H1 (cell line): ENCODE measurements around the gene MRPL45. TPM values are rescaled to one million over a fixed set of nuclear protein-coding genes. Genes with fewer than 3 reads are reported as not detected.

Experiments
- CTCF ChIA-PET: fragments of 300-600 bp; sonication (Branson Sonifier 250); formaldehyde crosslinking; loops from one replicate; lab custom pipeline; 2021; ENCODE audit not compliant: partially characterized antibody; lab: Charles Lee
- POLR2A ChIA-PET: fragments of 300-600 bp; sonication (Branson Sonifier 250); formaldehyde crosslinking; loops from one replicate; lab custom pipeline; 2021; ENCODE audit warnings: inconsistent platforms; ENCODE audit not compliant: partially characterized antibody; lab: Charles Lee
- DNase-seq, 2 experiments: peaks; one replicate each; pipeline versions ENCODE4 v3.0.0 to v3.0.0-alpha.2; 2010 to 2022; ENCODE audit warnings: low spot score in 2 of 2, low read depth in 1 of 2, mixed read lengths in 1 of 2
- FAIRE-seq: peaks from 2 replicates; lab custom pipeline; 2011; peaks lifted over from hg19 to GRCh38; lab: Jason Lieb, UNC
- H2AFZ ChIP-seq: 2 replicates; pipeline ENCODE4 v1.8.1; 2012; ENCODE audit warnings: low read length, inconsistent platforms
- H2AK5ac ChIP-seq: 2 replicates; pipeline ENCODE4 v1.6.1; 2013; ENCODE audit warnings: low read depth, low read length
- H2BK120ac ChIP-seq: replicated peaks from 2 replicates; pipeline ENCODE3; 2013; ENCODE audit warnings: low read depth, low read length, inconsistent platforms
- H2BK12ac ChIP-seq: 2 replicates; pipeline ENCODE4 v1.6.1; 2013; ENCODE audit warnings: low read depth, low read length
- H2BK15ac ChIP-seq: 2 replicates; pipeline ENCODE4 v1.6.1; 2013; ENCODE audit warnings: low read length
- H2BK20ac ChIP-seq: 2 replicates; pipeline ENCODE4 v1.6.1; 2013; ENCODE audit warnings: low read length
- H2BK5ac ChIP-seq: 2 replicates; pipeline ENCODE4 v1.6.1; 2013; ENCODE audit warnings: low read depth, low read length
- H3K14ac ChIP-seq: 2 replicates; pipeline ENCODE4 v1.6.1; 2013; ENCODE audit warnings: inconsistent platforms; ENCODE audit not compliant: insufficient read length
- H3K18ac ChIP-seq: 2 replicates; pipeline ENCODE4 v1.6.1; 2013; ENCODE audit warnings: low read length; ENCODE audit errors: extremely low read depth
- H3K23ac ChIP-seq: 2 replicates; pipeline ENCODE4 v1.6.1; 2013; ENCODE audit warnings: inconsistent platforms; ENCODE audit not compliant: insufficient read length
- H3K23me2 ChIP-seq: 2 replicates; pipeline ENCODE4 v1.6.1; 2013; ENCODE audit warnings: low read depth, low read length
- H3K27ac ChIP-seq: 2 replicates; pipeline ENCODE4 v1.6.1; 2011; ENCODE audit warnings: low read depth, low read length, inconsistent platforms
- H3K27me3 ChIP-seq, 4 experiments: replicated peaks in 1 of 4; 1 replicate in 1 of 4; 2 replicates in 3 of 4; pipeline versions ENCODE4 v1.6.1 to v1.8.1; 2011 to 2013; ENCODE audit warnings: low read length in 3 of 4, mild to moderate bottlenecking in 3 of 4, inconsistent platforms in 2 of 4, mixed read lengths in 2 of 4, moderate library complexity in 1 of 4; ENCODE audit not compliant: control insufficient read depth in 3 of 4, insufficient read depth in 3 of 4; ENCODE audit errors: extremely low read depth in 1 of 4
- H3K36me3 ChIP-seq, 4 experiments: 2 replicates each; pipeline versions ENCODE4 v1.6.1 to v1.8.1; 2011 to 2013; ENCODE audit warnings: mild to moderate bottlenecking in 4 of 4, low read length in 3 of 4, moderate library complexity in 2 of 4, control low read depth in 1 of 4, inconsistent platforms in 1 of 4; ENCODE audit not compliant: insufficient read depth in 4 of 4, control insufficient read depth in 2 of 4
- H3K4ac ChIP-seq: replicated peaks from 2 replicates; pipeline ENCODE3; 2013; ENCODE audit warnings: low read length, low read depth, mixed read lengths, inconsistent platforms; ENCODE audit not compliant: insufficient read length
- H3K4me1 ChIP-seq, 4 experiments: replicated peaks in 1 of 4; 1 replicate in 1 of 4; 2 replicates in 3 of 4; pipeline versions ENCODE4 v1.6.1 to v1.8.1; 2011 to 2013; ENCODE audit warnings: low read length in 3 of 4, inconsistent platforms in 2 of 4, mixed read lengths in 1 of 4; ENCODE audit not compliant: insufficient read depth in 4 of 4, control insufficient read depth in 3 of 4
- H3K4me2 ChIP-seq, 2 experiments: 2 replicates each; pipeline versions ENCODE4 v1.6.1 to v1.8.1; 2011 to 2013; ENCODE audit warnings: low read depth in 2 of 2, low read length in 2 of 2, control low read depth in 1 of 2, inconsistent platforms in 1 of 2, mild to moderate bottlenecking in 1 of 2; ENCODE audit not compliant: insufficient read depth in 1 of 2
- H3K4me3 ChIP-seq, 4 experiments: fragments of 200-600, 300-600 bp in 1 of 4; sonication (generic), shearing (Covaris generic), sonication (Bioruptor Twin) in 1 of 4; 2 replicates each; pipeline versions ENCODE4 v1.5.1 to v1.8.1; 2011 to 2016; ENCODE audit warnings: low read length in 4 of 4, low read depth in 3 of 4, control low read depth in 2 of 4, inconsistent platforms in 2 of 4, mild to moderate bottlenecking in 2 of 4, mixed read lengths in 1 of 4, moderate library complexity in 1 of 4; ENCODE audit not compliant: insufficient read depth in 2 of 4; ENCODE audit errors: extremely low read depth in 1 of 4
- H3K56ac ChIP-seq: replicated peaks from 2 replicates; pipeline ENCODE3; 2013; ENCODE audit warnings: low read depth, mild to moderate bottlenecking, mixed read lengths, low read length, inconsistent platforms; ENCODE audit not compliant: insufficient read length
- H3K79me1 ChIP-seq: 2 replicates; pipeline ENCODE4 v1.6.1; 2013; ENCODE audit warnings: low read depth, low read length, control low read depth
- H3K79me2 ChIP-seq, 2 experiments: 2 replicates each; pipeline versions ENCODE4 v1.6.1 to v1.8.1; 2012 to 2013; ENCODE audit warnings: low read length in 2 of 2, mild to moderate bottlenecking in 2 of 2, inconsistent platforms in 1 of 2; ENCODE audit not compliant: insufficient read depth in 2 of 2, control insufficient read depth in 1 of 2
- H3K9ac ChIP-seq, 4 experiments: replicated peaks in 1 of 4; 1 replicate in 1 of 4; 2 replicates in 3 of 4; pipeline versions ENCODE4 v1.6.1 to v1.8.1; 2011 to 2013; ENCODE audit warnings: low read depth in 3 of 4, low read length in 3 of 4, control low read depth in 2 of 4, mild to moderate bottlenecking in 2 of 4, moderate library complexity in 2 of 4, inconsistent platforms in 1 of 4; ENCODE audit errors: extremely low read depth in 1 of 4
- H3K9me3 ChIP-seq, 2 experiments: 2 replicates each; pipeline versions ENCODE4 v1.6.1 to v1.8.1; 2012 to 2013; ENCODE audit warnings: mild to moderate bottlenecking in 2 of 2, moderate library complexity in 2 of 2, control low read depth in 1 of 2, inconsistent platforms in 1 of 2, low read depth in 1 of 2, low read length in 1 of 2, mixed read lengths in 1 of 2; ENCODE audit not compliant: insufficient read depth in 2 of 2
- H4K20me1 ChIP-seq, 2 experiments: replicated peaks in 1 of 2; 2 replicates each; pipeline versions ENCODE3 to v1.8.1; 2011 to 2013; ENCODE audit warnings: inconsistent platforms in 2 of 2, low read length in 2 of 2, mild to moderate bottlenecking in 1 of 2; ENCODE audit not compliant: insufficient read depth in 2 of 2, control insufficient read depth in 1 of 2
- H4K5ac ChIP-seq: 2 replicates; pipeline ENCODE4 v1.6.1; 2013; ENCODE audit warnings: low read length, low read depth, mixed read lengths, inconsistent platforms; ENCODE audit not compliant: insufficient read length
- H4K8ac ChIP-seq: 2 replicates; pipeline ENCODE4 v1.8.0; 2013; ENCODE audit warnings: mild to moderate bottlenecking, moderate library complexity, low read length, inconsistent platforms; ENCODE audit not compliant: insufficient read depth; ENCODE audit errors: extremely low read depth
- H4K91ac ChIP-seq: replicated peaks from 2 replicates; pipeline ENCODE3; 2013; ENCODE audit warnings: low read length, mixed read lengths, inconsistent platforms; ENCODE audit not compliant: insufficient read length
- CHD2 ChIP-seq: IDR thresholded peaks from 2 replicates; pipeline ENCODE4 v1.6.1; 2012; ENCODE audit warnings: low read length, improper control_type of control experiment
- EP300 ChIP-seq, 2 experiments: IDR thresholded peaks; 1 replicate in 1 of 2; 2 replicates in 1 of 2; pipeline ENCODE4 v1.6.1; 2011 to 2012; ENCODE audit warnings: low read depth in 2 of 2, low read length in 2 of 2, mild to moderate bottlenecking in 2 of 2, borderline replicate concordance in 1 of 2, inconsistent platforms in 1 of 2, moderate library complexity in 1 of 2
- HDAC2 ChIP-seq, 2 experiments: fragments of 300-600 bp in 1 of 2; sonication (generic) in 1 of 2; IDR thresholded peaks; 2 replicates each; pipeline ENCODE4 v1.6.1; 2011 to 2012; ENCODE audit warnings: low read depth in 2 of 2, low read length in 2 of 2, mild to moderate bottlenecking in 2 of 2, moderate library complexity in 2 of 2, borderline replicate concordance in 1 of 2, inconsistent platforms in 1 of 2
- JUND ChIP-seq: IDR thresholded peaks from 2 replicates; pipeline ENCODE4 v1.6.1; 2011; ENCODE audit warnings: mild to moderate bottlenecking, improper control_type of control experiment, low read length
- POLR2A ChIP-seq, 2 experiments: IDR thresholded peaks; 1 replicate in 1 of 2; 2 replicates in 1 of 2; pipeline ENCODE4 v1.6.1; 2011; ENCODE audit warnings: low read depth in 2 of 2, low read length in 2 of 2, mild to moderate bottlenecking in 2 of 2; ENCODE audit errors: control extremely low read depth in 1 of 2
- RAD21 ChIP-seq, 2 experiments: IDR thresholded peaks in 1 of 2; conservative IDR thresholded peaks in 1 of 2; 2 replicates each; pipeline ENCODE4 v1.6.1; 2011; ENCODE audit warnings: low read depth in 2 of 2, low read length in 2 of 2, improper control_type of control experiment in 1 of 2, inconsistent platforms in 1 of 2, mild to moderate bottlenecking in 1 of 2, moderate library complexity in 1 of 2
- RXRA ChIP-seq: IDR thresholded peaks from 2 replicates; pipeline ENCODE4 v1.6.1; 2011; ENCODE audit warnings: low read depth, mild to moderate bottlenecking, low read length, moderate library complexity; ENCODE audit not compliant: insufficient read depth
- SRF ChIP-seq: IDR thresholded peaks from 2 replicates; pipeline ENCODE4 v1.6.1; 2011; ENCODE audit warnings: mild to moderate bottlenecking, low read depth, low read length, moderate library complexity
- TAF7 ChIP-seq: optimal IDR thresholded peaks from 2 replicates; pipeline ENCODE3; 2011; ENCODE audit warnings: low read depth, mild to moderate bottlenecking, inconsistent platforms, low read length, moderate library complexity, borderline replicate concordance
- WGBS, 2 experiments: shearing (Covaris generic) in 1 of 2; methylation state at CpG; one replicate each; pipeline versions ENCODE4 v1.1.6 to v1.1.7; 2013 to 2015; ENCODE audit warnings: low lambda C conversion rate in 2 of 2, mixed read lengths in 2 of 2, inconsistent platforms in 1 of 2, low coverage in 1 of 2, missing lambda C conversion rate in 1 of 2; ENCODE audit not compliant: insufficient replicate concordance in 2 of 2, insufficient coverage in 1 of 2, insufficient read length in 1 of 2; ENCODE audit errors: extremely low coverage in 1 of 2, missing lambda C conversion rate in 1 of 2; 5-methylcytosine and 5-hydroxymethylcytosine counted together
- polyA plus RNA-seq, 7 experiments: library from polyadenylated mRNA; depleted of rRNA in 3 of 7; stranded (reverse) in 5 of 7; unstranded in 2 of 7; fragments of >200 nt in 5 of 7; fragments of 200-250 nt in 2 of 7; gene quantifications; 1 replicate in 5 of 7; 2 replicates in 1 of 7; 4 replicates in 1 of 7; pipeline versions ENCODE4 v1.2.1 to v1.2.3, GENCODE V29; 2011 to 2013; ENCODE audit warnings: missing spikeins in 2 of 7, mixed read lengths in 2 of 7
- total RNA-seq: library from RNA; stranded (reverse); fragmentation: NEBNext Ultra II Directional; extraction: Animal tissue kit (Norgen Biotek cat#: 25700); gene quantifications from 2 replicates; pipeline ENCODE4 v1.2.1, GENCODE V29; 2021
- TF ChIP-seq, protein P1 (sequence below): IDR thresholded peaks from 2 replicates; pipeline ENCODE4 v1.6.1; 2012; ENCODE audit warnings: low read length, inconsistent platforms

MRPL45 gene
- total and polyA plus RNA-seq, 2 of the 8 experiments (the other 6 are each of a cell fraction or from before 2014, with no cell fraction given), result 65.6 to 71.7 TPM

DNA sequence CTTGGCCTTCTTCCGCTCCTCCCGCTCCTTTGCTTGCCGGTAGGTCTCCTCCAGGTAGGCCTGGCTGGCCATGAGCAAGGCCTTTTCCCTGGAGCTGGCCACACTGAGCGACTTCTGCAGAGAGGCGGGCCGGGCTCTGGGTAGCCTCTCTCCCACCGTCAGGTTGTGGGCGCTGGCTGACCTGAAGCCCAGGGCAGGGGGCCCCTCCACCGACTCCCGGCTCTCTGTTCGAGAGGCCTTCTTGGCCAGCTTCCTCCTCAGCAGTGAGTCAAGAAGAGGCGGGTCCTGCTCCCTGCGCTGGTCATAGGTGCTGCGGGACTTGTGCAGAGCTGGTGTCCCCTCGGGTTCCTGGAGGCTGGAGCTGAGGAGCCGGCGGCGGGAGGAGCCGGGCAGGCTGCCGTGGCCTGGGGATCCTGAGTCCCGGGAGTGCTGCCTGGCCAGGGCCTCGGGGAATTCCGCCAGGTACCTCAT lies 34.0 kb downstream of the MRPL45 start:
- DNase-seq (no peak), FAIRE-seq (no peak)
- Histone ChIP-seq H3K14ac (no peak overlapping the region), H2AFZ (no peak overlapping the region), H4K8ac (no peak overlapping the region), H4K20me1 (no peaks in the 10 kb centered on the region), H3K4me3 (no peak overlapping the region), H3K79me2 (no peaks in the 10 kb centered on the region), H3K23me2 (no peaks in the 10 kb centered on the region), H2BK20ac (no peak overlapping the region), H3K18ac (no peak overlapping the region), H3K27me3 (no peaks in the 10 kb centered on the region), H2BK12ac (no peak overlapping the region), H3K9ac (no peak overlapping the region), H3K4me2 (no peak overlapping the region), H3K4me1 (peaks cover 0 to 5% (median 0%) of the 10 kb centered on the region in 4 experiments; a peak in 2 of 7 replicates), H3K36me3 (no peaks in the 10 kb centered on the region), H4K5ac (no peak overlapping the region), H2AK5ac (no peak overlapping the region), H3K27ac (no peak overlapping the region), H2BK120ac (no peak overlapping the region), H3K9me3 (no peaks in the 10 kb centered on the region), H3K23ac (no peak overlapping the region), H4K91ac (no peak overlapping the region), H2BK15ac (no peak overlapping the region), H2BK5ac (no peak overlapping the region), H3K79me1 (no peaks in the 10 kb centered on the region), H3K56ac (no peak overlapping the region), H3K4ac (no peak overlapping the region)
- POLR2A ChIA-PET, result interaction anchor here (1.1 to 2.9 kb wide), 5 partner anchors 8 to 83 kb away, joined by 3 to 13 read pairs (median 5); no protein-coding TSS in a partner anchor
- CTCF ChIA-PET, result interaction anchor here (1.0 to 12.0 kb wide), 8 partner anchors 11 to 152 kb away, joined by 4 to 192 read pairs (median 69); partner anchors contain the start of genes GPR179 and SOCS7
- 94% methylated on average over 20 of the region's 23 CpGs; no CpG with 5 or more reads in 1 of the 2 experiments for WGBS, 2 experiments
- TF ChIP-seq RAD21 (IDR thresholded peaks at IDR 0.05 in 1 of 2, conservative IDR thresholded peaks at IDR 0.05 in 1 of 2; ENCODE audit: low read depth in 2 of 2, low read length in 2 of 2) (no peak), CHD2 (no peak), JUND (no peak), TAF7 (no peak), HDAC2 (IDR thresholded peaks at IDR 0.05; ENCODE audit: borderline replicate concordance in 1 of 2, low read depth in 2 of 2, low read length in 2 of 2) (no peak), EP300 (IDR thresholded peaks at IDR 0.05; ENCODE audit: borderline replicate concordance in 1 of 2, low read depth in 2 of 2, low read length in 2 of 2) (no peak), POLR2A (IDR thresholded peaks at IDR 0.05; ENCODE audit: control extremely low read depth in 1 of 2, low read depth in 2 of 2, low read length in 2 of 2) (no peak), RXRA (no peak), SRF (no peak)
- TF ChIP-seq, protein P1, sequence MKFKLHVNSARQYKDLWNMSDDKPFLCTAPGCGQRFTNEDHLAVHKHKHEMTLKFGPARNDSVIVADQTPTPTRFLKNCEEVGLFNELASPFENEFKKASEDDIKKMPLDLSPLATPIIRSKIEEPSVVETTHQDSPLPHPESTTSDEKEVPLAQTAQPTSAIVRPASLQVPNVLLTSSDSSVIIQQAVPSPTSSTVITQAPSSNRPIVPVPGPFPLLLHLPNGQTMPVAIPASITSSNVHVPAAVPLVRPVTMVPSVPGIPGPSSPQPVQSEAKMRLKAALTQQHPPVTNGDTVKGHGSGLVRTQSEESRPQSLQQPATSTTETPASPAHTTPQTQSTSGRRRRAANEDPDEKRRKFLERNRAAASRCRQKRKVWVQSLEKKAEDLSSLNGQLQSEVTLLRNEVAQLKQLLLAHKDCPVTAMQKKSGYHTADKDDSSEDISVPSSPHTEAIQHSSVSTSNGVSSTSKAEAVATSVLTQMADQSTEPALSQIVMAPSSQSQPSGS, result no peak
